ENCODE measurements around the gene RIPOR3. TPM values are rescaled to one million over a fixed set of nuclear protein-coding genes. Genes with fewer than 3 reads are reported as not detected.

The RIPOR3 gene
- polyA plus RNA-seq, 1 of the 3 experiments (the other 2 are of a cell fraction) = 1.2 TPM

GRCh38 chr20:50635676-50636600, 55.4 kb downstream of the RIPOR3 start (continued):
- no peak for TF ChIP-seq PBX3 (IDR thresholded peaks at IDR 0.05)
- no peak for TF ChIP-seq CHD2 (IDR thresholded peaks at IDR 0.05; ENCODE audit: low read length, partially characterized antibody)
- TF ChIP-seq ZBTB33 (IDR thresholded peaks at IDR 0.05; ENCODE audit: borderline replicate concordance, low read depth) = no peak
- no peak for TF ChIP-seq ELF1 (IDR thresholded peaks at IDR 0.05)
- peak; percentile 80 for TF ChIP-seq CTCF (IDR thresholded peaks at IDR 0.05)
- peak; percentile 35 for TF ChIP-seq SMC3 (IDR thresholded peaks at IDR 0.05; ENCODE audit: low read depth, low read length)

- no peaks in the 10 kb centered on the region for H3K36me3 ChIP-seq (replicated peaks in 1 of 2; ENCODE audit: control insufficient read depth in 1 of 2, insufficient read depth in 2 of 2, low read length in 1 of 2)
- CTCF ChIA-PET = interaction anchor here (0.6 to 3.6 kb wide), 15 partner anchors 9 to 164 kb away, joined by 3 to 18 read pairs (median 5); partner anchors contain the start of gene RIPOR3
- no peak overlapping the region for H3K9ac ChIP-seq
- no peaks in the 10 kb centered on the region for H3K79me2 ChIP-seq (ENCODE audit: insufficient read depth)
- no peaks in the 10 kb centered on the region for H3K9me2 ChIP-seq
- no peak overlapping the region for H3K27ac ChIP-seq (ENCODE audit: low read depth in 2 of 2, low read length in 1 of 2)
- no peak overlapping the region for H3K4me2 ChIP-seq
- no peaks in the 10 kb centered on the region for H4K20me1 ChIP-seq (ENCODE audit: insufficient read depth)
- DNase-seq = no peak
- 94% methylated on average over 10 of the region's 10 CpGs for WGBS (ENCODE audit: low lambda C conversion rate)
- no peak overlapping the region for H2AFZ ChIP-seq (ENCODE audit: low read depth)
- H3K4me3 ChIP-seq (ENCODE audit: low read depth in 2 of 2, low read length in 1 of 2) = no peak overlapping the region
- H3K27me3 ChIP-seq (ENCODE audit: insufficient read depth) = no peaks in the 10 kb centered on the region
- POLR2A ChIA-PET = no interaction called here
- peaks cover 9 to 15% of the 10 kb centered on the region in 2 experiments; a peak in 2 of 4 replicates for H3K4me1 ChIP-seq (ENCODE audit: control insufficient read depth in 1 of 2, insufficient read depth in 2 of 2, low read depth in 1 of 2, low read length in 1 of 2)
- H3F3A ChIP-seq (replicated peaks; ENCODE audit: insufficient read depth) = no peaks in the 10 kb centered on the region
- no peaks in the 10 kb centered on the region for H3K9me3 ChIP-seq
- TF ChIP-seq REST (IDR thresholded peaks at IDR 0.05; ENCODE audit: low read depth, low read length) = no peak
- TF ChIP-seq CTCF (IDR thresholded peaks at IDR 0.05) = no peak
- no peak for TF ChIP-seq EP300 (IDR thresholded peaks at IDR 0.05; ENCODE audit: borderline replicate concordance in 1 of 2, low read depth in 1 of 2, low read length in 1 of 2)
- TF ChIP-seq ZBTB33 (IDR thresholded peaks at IDR 0.05; ENCODE audit: borderline replicate concordance, low read depth) = no peak
- no peak for TF ChIP-seq JUND (IDR thresholded peaks at IDR 0.05)
- TF ChIP-seq RCOR1 (IDR thresholded peaks at IDR 0.05; ENCODE audit: low read length) = no peak
- no peak for TF ChIP-seq IRF3 (IDR thresholded peaks at IDR 0.05; ENCODE audit: low read depth, low read length)
- no peak for TF ChIP-seq FOSL2 (IDR thresholded peaks at IDR 0.05; ENCODE audit: borderline replicate concordance, low read depth)
These were observed 56.3 kb downstream of the RIPOR3 start for GRCh38 chr20:50635014-50635557.

All from SK-N-SH (cell line).